ENCODE measurements around the gene PEX11G.

Gene PEX11G

DNA sequence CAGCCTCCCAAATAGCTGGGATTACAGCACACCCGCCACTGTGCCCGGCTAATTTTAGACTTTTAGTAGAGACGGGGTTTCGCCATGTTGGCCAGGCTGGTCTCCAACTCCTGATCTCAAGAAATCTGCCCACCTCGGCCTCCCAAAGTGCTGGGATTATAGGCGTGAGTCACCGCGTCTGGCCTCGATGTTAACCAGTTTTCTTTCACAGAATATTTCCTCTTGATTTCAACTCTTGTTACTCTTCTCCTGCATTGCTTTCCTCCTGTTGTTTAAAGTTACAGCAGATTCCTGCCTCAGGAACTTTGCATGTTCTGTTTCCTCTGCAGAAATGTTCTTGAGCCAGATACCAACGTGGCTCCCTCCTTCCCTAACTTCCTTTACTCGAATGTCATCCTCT, 3.7 kb upstream of the PEX11G start:
- DNase-seq = no peak

DNA sequence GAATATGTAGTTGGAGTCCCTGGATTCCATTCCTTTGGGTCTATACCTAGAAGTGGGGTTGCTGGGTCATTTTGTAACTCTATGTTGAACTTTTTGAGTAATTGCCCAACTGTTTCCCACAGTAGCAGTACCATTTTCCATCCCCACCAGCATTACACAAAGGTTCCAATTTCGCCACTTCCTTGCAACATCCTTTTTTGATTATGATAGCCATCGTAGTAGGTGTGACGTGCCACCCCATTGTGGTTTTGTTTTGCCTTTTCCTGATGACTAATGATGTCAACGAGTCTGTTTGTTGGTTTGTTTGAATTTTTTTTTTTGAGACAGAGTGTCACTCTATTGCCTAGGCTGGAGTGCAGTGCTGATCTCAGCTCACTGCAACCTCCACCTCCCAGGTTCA, 3.3 kb upstream of the PEX11G start:
- no peak for DNase-seq

DNA sequence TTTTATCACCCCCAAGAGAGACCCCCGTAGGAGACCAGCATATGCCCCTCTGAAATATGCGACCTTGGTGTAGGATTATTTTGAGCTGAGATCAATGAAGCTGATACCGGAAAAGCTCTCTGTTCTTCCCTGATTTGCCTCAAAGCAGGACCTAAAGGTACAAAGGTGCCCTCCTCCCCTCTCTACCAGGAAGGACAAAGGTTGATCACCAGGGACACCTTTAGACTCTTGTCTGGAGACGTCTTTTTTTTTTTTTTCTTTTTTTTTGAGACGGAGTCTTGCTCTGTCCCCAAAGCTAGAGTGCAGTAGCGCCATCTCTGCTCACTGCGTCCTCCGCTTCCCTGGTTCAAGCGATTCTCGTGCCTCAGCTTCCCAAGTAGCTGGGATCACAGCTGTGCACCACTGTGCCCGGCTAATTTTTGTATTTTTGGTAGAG, 792 bp upstream of the PEX11G start:
- no peak for DNase-seq

DNA sequence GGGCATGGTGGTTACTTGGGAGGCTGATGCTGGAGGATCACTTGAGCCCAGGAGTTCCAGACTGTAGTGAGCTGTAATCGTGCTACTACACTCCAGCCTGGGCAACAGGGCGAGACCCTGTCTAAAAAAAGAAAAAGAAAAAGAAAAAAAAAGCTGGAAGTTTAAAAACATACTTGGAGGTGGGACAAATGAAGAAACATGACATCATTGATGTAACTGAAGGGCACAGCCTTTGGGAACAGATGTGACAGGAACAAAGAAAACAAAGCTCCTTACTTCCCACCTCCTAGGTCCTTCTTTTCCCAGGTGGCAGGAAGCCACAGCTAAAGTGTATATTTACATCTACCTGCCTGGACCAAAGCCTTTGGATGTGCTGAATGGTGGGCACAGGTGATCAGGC, 1.9 kb downstream of the PEX11G start:
- DNase-seq = no peak

DNA sequence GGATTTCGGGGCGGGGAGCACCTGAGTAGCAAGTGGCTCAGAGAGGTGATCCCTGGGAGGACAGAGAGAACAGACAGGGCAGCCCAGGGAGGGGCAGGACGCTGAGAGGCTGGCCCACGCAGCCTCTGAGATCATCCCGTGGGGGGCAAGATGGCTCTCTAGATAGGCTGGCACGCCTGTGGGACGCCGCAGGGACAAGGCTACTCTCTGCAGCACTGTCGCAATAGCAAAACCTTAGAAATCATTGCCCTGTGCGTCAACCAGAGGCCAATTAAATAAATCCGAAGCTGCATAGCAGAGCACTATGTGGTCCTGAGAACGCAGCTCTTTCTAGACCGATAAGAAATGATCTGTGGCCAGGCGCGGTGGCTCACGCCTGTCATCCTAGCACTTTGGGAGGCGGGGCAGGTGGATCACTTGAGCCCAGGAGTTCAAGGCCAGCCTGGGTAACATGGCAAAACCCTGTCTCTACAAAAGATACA, 5.1 kb downstream of the PEX11G start:
- DNase-seq = no peak

DNA sequence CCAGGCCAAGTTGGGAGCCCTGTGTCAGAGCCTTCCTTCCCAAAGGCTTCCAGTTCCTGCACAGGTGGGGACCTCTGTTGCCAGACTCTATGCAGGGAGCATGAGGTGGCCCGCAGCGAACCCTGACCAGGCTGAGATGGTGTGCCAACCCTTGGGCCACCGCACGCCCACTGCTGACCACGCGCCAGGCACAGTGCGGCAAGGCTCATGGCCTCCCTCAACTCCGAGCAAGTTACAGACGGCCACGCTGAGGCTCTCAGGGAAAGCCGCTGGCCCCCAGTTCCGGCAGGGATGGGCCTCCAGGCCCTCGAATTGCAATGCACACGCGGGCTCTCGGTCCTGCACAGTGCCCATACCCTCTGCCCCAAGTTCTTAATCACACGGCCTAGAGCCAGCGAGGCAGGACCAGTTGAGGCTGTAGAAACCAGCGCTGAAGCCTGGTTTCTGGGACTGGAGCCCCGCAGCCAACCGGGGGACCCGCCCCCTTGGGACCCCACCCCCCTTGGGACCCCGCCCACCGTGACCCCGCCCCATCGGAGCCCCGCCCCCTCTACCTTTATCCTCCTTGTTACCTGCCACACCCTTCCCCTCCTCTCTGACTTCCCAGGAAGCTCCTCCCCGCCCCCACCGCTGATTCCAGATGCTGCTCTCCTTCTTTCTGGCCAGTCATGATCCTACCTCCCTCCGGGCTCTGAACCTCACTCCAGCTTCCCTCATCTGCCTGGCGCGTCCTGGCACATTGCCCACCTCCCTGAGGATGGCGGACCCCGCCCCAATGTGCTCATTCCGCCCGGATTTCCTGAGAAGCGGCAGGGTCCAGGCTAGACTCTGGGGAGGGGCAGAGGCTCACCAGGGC, 6.0 kb downstream of the PEX11G start:
- no peak for DNase-seq

DNA sequence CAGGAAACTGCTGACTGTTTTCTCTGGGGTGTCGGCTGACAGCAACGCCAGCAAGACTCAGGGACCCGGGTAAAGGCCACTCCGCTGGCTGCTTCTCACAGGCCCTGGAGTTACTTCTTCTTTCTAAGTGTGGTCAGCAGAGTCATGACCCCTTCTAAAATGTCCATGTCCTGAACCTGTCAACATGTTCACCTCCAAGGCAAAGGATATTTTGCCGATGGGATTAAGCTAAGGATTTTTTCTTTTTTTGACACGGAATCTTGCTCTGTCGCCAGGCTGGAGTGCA, 7.9 kb downstream of the PEX11G start:
- DNase-seq = no peak

DNA sequence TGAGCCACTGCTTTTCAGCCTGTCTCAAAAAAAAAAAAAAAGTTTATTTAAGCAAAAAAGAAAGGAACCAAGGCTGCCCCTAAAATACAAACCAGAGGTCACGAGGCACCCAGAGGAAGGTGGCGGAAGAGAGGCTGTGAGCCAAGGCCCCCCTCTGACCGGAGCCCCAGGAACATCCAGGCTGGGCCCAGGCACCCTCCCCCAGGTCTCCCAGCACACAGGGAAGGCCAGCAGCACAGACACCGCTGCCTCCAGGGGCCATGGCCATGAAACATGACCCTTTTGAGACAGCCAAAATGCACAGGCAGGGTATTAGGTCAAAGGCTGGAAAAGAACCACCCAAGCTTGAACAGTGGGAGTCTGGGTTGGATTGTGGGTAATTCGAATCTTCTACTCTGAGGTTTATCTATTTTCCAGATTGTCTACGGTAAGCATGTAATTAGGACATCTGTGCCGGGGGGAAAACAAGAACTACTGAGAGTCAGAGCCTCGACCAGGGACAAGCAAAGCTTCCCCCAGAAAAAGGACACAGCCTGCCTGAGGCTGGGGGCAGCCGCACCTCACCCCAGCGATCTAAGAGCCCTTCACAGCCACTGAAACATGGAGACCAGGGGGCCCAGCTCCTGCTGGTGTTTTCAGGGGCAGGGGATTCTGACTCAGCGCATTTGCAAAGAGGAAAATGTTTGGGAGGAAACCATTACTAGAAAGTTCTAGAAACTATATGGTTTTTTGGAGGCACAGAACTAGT, 8.4 kb downstream of the PEX11G start:
- DNase-seq = no peak

DNA sequence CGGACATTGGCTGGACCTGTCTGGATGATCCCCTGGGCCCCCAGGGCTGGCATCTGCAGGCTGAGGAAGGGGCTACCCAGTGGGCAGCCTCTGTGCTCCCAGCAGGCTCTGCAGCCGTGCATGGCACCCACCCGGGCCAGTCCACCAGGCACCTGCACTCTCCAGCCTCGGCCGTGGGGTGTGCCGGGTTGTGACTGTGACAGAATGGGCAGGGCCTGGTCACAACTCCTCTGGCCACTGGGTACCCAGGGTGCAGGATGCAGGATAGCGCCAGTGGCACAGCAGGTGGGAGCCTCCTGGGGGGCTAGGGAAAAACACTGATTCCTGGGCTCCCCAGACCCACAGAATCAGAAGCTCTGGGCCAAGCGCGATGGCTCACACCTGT, 10.0 kb downstream of the PEX11G start:
- DNase-seq = no peak

DNA sequence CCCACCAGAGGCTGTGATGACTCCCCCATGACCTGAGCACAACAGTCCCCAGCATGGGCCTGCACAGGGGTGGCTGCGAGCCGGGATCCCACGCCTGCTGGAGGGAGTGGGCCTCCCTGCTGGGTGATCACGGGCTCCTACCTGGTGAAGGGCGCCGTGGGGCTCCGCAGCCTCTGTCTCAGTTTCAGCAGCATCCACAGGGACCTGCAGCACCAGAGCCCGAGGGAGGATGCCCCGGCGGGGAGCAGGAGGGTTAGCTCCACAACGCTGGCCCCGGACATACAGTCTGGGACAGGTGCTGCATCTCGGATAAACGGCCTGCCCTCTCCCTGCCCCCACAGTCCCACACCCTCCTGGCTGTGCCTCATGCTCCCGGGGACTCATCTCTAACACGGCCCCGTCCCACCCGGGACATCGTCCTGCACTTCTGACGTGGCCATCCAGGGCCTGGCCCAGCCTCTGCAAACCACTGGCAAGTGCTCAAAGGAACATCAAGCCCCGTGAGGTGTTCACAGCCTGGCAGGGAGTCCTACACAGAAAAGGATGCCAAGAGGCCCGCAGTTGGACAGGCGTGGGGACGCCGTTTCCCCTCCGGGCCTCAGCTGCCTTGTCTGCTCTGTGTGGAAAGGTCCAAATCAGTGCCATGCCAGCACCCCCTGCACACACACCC, 10.5 kb downstream of the PEX11G start:
- DNase-seq = no peak

DNA sequence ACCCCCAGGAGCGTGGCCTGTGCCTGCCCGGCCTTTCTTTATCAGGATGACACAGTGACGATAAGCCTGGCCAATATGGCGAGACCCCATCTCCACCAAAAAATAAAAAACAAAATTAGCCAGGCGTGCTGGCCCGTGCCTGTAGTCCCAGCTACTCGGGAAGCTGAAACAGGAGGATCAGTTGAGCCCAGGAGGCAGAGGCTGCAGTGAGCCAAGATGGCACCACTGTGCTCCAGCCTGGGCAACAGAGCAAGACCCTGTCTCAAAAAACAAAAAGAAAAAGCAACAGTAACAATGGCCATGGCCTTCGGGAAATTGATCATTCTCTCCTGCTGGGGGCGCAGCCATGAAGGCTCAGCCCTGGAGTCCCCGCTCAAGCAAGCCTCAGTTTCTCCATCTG, 11.1 kb downstream of the PEX11G start:
- no peak for DNase-seq

DNA sequence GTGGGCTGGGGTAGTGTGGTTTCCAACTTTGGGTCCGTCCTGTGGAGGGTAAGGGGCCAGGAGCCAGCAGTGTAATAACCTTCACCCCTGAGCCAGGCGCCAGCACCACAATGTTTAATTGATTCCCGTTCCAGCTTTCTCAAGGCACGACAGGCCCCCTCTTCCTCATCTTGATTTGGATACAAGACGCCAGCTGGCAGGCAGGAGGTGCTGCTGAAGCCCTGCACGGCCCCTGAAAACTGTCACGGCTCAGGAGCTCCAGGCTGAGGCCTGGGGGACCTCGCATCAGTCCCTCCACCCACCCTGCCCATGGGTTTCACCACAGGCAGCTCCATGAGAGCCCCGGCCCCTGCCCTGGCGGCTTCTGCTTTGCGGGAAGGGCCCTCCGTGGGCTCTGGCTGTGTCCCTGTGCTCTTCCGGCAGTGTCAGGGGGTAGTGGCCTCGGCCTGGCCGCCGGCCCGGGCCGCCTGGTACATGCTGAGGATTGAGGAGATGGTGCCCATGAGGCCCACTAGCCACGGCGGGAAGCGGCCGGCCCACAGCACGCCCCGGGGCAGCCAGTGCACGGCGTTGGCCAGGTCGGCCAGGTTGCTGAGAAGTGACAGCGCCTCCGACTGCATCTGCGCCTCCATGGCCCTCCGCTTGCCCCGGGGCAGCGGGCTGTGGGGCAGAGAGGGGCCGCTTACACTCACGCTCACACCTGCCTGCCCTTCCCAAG, 11.9 kb downstream of the PEX11G start:
- no peak for DNase-seq

DNA sequence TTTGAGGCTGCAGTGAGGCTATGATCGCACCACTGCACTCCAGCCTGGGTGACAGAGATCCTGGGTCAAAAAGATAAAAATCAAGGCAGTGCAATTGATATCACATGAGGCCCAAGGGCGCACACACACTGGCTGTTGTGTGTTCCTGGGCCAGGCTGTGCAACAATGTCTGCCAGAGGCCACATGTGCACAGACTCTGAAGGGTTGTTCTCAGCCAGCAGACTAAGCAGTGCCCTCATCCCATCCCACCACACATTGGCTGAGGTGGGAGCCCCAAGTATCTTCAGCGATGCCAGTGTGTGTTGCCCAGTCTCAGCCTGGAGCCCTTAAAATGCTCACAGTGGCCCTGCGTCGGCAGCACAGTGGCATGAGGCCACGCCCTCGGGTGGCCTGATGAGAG, 12.6 kb downstream of the PEX11G start:
- no peak for DNase-seq

DNA sequence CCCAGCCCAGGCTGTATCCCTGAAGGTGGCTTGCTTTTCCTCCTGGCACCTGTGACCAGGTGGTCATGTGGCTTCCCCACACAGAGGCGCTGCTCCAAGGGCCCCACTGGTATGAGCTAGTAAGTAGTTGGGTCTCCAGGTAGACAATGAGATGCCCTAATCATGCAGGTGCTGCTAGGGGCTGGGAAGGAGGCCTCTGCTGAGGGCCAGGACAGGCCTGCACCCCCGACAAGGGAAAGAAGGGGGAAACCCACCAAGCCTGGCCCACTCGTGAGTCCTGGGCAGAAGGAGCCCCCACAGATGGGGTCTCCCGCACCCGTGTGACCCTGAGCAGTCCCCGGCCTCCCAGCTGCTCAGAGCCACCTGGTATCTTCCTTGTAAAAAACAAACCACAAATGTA, 13.2 kb downstream of the PEX11G start:
- DNase-seq = no peak

DNA sequence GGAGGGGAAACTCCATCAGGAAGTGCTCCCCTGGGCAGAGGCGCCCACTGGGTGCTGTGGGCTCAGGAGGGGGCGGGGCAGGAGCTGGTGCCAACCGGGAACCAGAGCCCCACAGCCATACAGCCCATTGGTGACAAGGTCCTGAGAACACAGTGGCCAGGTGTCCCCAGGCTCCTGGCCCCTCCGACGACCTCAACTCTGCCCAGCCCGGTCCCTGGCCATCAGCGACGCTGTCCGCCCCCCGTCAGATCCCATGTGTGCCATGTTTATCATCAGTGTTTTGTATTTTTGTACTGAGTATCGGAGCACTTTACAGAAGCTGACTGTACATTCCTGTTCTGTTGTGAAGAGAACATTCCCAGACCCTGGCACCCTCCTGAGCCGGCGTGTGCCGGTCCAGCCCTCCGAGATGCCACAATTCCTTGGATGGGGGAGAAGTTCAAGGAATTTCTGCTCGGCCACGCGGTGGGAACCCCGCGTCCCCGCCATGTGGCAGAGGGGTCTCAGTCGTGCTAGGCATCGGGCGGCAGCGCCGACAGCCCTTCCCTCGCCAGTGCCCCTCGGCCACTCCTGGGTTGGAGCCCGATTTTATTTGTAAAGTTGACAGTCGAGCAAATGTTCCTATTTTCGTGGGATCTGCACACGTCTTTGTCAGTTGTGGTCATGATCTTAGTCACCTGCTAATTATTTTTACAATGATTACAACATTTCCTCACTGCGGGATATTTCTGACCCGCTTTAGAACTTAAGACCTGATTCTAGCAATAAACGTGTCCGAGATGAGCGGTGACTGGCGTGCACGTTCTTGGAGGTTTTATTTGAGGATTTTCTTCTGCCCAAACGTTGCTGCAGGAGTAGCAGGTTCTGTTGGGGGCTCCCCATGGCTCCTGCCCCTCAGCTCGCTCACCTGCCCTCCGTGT, 16.9 kb downstream of the PEX11G start:
- DNase-seq = no peak

DNA sequence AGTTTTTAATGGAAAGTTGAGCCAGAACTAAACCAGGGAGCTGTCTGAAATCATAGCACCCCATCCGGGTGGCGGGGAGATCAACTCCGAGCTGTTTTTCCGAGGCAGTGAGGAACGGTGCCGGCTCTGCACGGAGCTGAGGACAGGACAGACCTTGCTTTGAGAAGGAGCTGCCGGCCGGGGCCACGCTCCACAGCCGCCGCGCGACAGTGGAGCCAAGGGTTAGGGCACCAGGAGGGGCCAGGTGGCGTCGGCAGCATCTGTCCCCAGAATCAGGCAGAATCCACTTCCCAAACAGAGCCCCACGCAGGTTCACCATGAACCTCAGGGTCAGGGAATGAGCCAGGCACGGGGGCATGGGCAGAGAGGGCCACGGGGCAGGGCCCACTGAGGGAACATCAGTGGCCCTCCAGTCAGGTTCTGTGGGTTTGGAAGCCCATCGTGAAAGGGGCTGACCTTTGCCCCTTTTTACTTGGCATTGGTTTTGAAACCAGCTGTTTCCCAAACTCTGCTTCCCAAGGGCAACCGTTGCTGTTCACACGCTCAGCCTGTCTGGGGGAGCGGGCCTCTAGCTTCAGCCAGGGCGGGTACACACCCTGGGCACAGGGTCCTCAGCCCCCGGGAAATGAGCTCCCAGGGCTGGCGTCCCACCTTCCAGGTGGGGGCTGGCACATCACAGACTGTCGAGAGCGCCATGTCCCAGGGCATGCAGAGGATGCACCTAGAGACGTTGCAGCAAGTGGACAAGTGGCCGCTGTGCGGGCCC, 18.1 kb downstream of the PEX11G start:
- DNase-seq = no peak

DNA sequence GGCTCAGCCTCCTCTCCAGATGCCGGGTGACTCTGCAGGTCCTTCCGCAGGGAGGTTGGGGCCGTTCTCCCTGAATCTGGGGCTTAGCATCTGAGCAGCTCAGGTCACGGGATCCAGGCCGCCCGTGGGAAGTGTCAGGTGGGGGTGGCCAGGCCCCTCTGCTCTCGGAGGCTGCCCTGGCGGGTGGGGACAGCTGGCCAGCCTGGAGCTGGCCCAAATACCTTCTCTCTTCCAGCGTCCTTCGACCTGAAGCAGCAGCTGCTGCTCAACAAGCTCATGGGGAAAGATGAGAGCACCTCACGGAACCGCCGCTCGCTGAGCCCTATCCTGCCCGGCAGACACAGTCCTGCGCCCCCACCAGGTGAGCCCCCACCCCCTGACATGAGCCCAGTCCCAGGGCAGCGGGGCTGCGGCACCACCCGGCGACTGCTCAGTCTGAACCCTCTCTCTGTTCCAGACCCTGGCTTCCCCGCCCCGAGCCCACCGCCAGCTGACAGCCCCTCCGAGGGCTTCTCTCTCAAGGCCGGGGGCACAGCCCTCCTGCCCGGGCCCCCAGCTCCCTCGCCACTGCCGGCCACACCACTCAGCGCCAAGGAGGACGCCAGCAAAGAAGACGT, 19.1 kb downstream of the PEX11G start:
- no peak for DNase-seq

DNA sequence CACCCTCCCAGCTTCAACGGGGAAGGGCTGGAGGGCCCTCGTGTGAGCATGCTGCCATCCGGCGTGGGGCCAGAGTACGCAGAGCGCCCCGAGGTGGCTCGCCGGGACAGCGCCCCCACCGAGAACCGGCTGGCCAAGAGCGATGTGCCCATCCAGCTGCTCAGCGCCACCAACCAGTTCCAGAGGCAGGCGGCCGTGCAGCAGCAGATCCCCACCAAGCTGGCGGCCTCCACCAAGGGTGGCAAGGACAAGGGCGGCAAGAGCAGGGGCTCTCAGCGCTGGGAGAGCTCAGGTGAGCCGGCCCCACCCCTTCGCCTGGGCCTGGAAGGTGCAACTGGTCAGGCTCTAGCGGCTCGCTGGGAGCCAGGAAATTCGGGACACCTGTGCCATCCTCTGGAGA, 20.0 kb downstream of the PEX11G start:
- no peak for DNase-seq

DNA sequence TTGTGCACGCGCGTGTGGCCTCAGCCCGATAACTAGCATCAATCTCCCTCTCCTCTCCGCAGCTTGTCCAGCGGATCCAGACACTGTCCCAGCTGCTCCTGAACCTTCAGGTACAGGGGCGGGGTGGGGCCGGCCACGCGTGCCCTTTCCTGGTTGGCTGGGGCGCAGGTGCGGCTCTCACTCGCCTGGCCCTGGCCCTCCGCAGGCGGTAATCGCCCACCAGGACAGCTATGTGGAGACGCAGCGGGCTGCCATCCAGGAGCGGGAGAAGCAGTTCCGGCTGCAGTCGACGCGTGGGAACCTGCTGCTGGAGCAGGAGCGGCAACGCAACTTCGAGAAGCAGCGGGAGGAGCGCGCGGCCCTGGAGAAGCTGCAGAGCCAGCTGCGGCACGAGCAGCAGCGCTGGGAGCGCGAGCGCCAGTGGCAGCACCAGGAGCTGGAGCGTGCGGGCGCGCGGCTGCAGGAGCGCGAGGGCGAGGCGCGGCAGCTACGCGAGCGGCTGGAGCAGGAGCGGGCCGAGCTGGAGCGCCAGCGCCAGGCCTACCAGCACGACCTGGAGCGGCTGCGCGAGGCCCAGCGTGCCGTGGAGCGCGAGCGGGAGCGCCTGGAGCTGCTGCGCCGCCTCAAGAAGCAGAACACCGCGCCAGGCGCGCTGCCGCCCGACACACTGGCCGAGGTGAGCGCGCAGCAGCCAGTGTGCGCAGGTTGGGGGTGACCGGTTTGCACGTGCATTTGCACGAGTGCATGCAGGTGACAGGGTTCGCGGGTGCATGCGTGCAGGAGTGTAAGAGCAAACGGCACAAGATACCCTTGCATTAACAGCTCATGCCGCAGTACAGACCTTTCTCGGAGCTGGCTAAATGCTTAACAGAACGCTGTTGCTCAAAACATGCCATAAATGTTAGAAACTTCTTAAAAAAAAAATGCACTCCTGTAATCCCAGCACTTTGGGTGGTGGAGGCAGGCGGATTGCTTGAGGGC, 21.5 kb downstream of the PEX11G start:
- no peak for DNase-seq

DNA sequence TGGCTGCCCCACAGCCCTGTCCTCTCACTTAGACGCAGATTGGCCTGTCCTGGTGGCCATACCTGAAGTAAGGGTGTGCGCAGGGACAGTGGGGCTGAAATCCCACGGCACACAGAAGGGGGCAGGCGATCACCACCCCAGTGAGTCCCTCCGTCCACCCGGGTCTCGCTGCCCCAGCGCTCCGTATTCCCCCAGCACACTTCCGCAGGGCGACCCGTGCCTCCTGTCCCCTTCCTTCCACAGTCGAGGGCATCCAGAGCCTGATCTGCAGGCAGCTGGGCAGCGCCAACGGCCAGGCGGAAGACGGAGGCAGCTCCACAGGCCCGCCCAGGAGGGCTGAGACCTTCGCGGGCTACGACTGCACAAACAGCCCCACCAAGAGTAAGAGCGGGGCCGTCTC, 25.3 kb downstream of the PEX11G start:
- no peak for DNase-seq

All from NCI-H446 treated with DMSO at 0.1 percent for 48 hours (cell line).